BE2C (cell line): ENCODE measurements around the gene HCN2.

Experiments used
- DNase-seq: peaks from one replicate; pipeline ENCODE4 v3.0.0-alpha.2; 2020
- H3K27me3 ChIP-seq: fragments of 250-450 bp; sonication (Bioruptor Pico); 2 replicates; pipeline ENCODE4 v1.5.1; 2020; ENCODE audit warnings: mild to moderate bottlenecking
- H3K36me3 ChIP-seq: fragments of 250-450 bp; sonication (Bioruptor Pico); 2 replicates; pipeline ENCODE4 v1.5.1; 2020; ENCODE audit warnings: mild to moderate bottlenecking
- H3K4me1 ChIP-seq: fragments of 250-450 bp; sonication (Bioruptor Pico); 2 replicates; pipeline ENCODE4 v1.5.1; 2020
- H3K4me3 ChIP-seq: 2 replicates; pipeline ENCODE4 v1.5.1; 2011; ENCODE audit warnings: low read depth, low read length
- H3K9me3 ChIP-seq: fragments of 250-450 bp; sonication (Bioruptor Pico); 2 replicates; pipeline ENCODE4 v1.5.1; 2020
- CTCF ChIP-seq: IDR thresholded peaks from 2 replicates; pipeline ENCODE4 v1.5.1; 2012; ENCODE audit warnings: mild to moderate bottlenecking, low read depth, low read length

HCN2 gene

DNA sequence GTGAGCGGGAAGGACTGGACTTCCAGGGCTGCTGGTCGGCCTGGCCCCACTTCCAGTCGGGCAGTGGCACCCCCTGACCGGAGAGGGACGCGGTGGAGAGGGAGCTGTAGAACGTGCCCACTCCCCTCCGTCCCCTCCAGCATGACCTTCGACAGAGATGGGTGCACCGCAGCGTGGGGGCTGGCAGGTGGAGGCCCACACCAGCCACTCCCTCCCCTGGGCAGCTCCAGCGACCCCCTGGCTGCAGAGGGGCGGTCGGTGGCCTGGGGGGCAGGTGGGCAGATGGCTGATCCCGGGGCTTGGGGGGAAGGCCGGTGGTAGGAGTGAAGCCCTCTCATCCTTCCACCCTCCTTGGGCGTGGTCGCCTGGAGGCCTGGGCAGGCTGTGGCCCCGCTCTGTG is 2.4 kb downstream of the HCN2 start:
- H3K4me3 ChIP-seq = no peak overlapping the region
- no peak for TF ChIP-seq CTCF
- no peak for DNase-seq
- H3K36me3 ChIP-seq = no peaks in the 10 kb centered on the region
- no peaks in the 10 kb centered on the region for H3K9me3 ChIP-seq
- H3K27me3 ChIP-seq = no peaks in the 10 kb centered on the region
- peaks cover 12% of the 10 kb centered on the region for H3K4me1 ChIP-seq

GRCh38 chr19:593055-593454 is 3.4 kb downstream of the HCN2 start:
- H3K27me3 ChIP-seq = no peaks in the 10 kb centered on the region
- no peaks in the 10 kb centered on the region for H3K36me3 ChIP-seq
- TF ChIP-seq CTCF = no peak
- no peaks in the 10 kb centered on the region for H3K9me3 ChIP-seq
- peaks cover 12% of the 10 kb centered on the region for H3K4me1 ChIP-seq
- H3K4me3 ChIP-seq = no peak overlapping the region
- DNase-seq = no peak

GRCh38 chr19:593505-593904 is 3.8 kb downstream of the HCN2 start:
- DNase-seq = no peak
- H3K36me3 ChIP-seq = no peaks in the 10 kb centered on the region
- H3K4me3 ChIP-seq = no peak overlapping the region
- H3K27me3 ChIP-seq = no peaks in the 10 kb centered on the region
- H3K4me1 ChIP-seq = peaks cover 9% of the 10 kb centered on the region
- H3K9me3 ChIP-seq = no peaks in the 10 kb centered on the region
- no peak for TF ChIP-seq CTCF

GRCh38 chr19:594265-594870 is 4.7 kb downstream of the HCN2 start:
- Histone ChIP-seq H3K9me3 (no peaks in the 10 kb centered on the region), H3K4me1 (peaks cover under 1% of the 10 kb centered on the region), H3K27me3 (no peaks in the 10 kb centered on the region), H3K36me3 (no peaks in the 10 kb centered on the region), H3K4me3 (no peak overlapping the region)
- TF ChIP-seq CTCF = no peak
- DNase-seq = no peak

GRCh38 chr19:595326-596262 is 5.9 kb downstream of the HCN2 start:
- no peak for TF ChIP-seq CTCF
- no peak overlapping the region for H3K4me3 ChIP-seq
- no peaks in the 10 kb centered on the region for H3K4me1 ChIP-seq
- H3K9me3 ChIP-seq = no peaks in the 10 kb centered on the region
- H3K27me3 ChIP-seq = no peaks in the 10 kb centered on the region
- H3K36me3 ChIP-seq = no peaks in the 10 kb centered on the region
- no peak for DNase-seq

DNA sequence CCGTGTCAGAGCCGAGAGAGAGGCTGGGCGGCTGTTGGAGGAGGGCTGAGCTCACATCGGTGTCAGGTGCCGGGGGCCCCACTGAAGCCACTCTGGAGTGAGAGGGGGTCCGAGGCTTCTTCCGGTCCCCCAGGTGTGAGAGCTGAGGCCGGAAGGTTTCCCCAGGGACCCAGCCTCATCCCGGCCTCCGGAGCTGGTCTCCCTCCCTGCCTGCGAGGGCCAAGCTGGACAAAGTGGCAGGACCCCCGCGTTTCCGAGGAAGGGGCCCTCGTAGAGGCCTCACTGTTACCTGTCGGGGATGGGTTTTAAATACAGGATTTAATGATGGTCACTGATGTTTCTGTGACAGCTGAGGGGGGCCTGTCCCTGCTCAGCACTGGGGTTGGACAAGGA is 6.6 kb downstream of the HCN2 start:
- H3K9me3 ChIP-seq = 0 out of 2 replicates have a peak, but pooled peaks cover 1% of the 10 kb centered on the region
- H3K4me1 ChIP-seq = no peaks in the 10 kb centered on the region
- H3K36me3 ChIP-seq = no peaks in the 10 kb centered on the region; the same call in 1 of the 2 replicates
- no peak for TF ChIP-seq CTCF
- H3K4me3 ChIP-seq = no peak overlapping the region
- H3K27me3 ChIP-seq = no peaks in the 10 kb centered on the region
- no peak for DNase-seq
